GM21367 (cell line): ENCODE results near the gene TTC19.
A peak's percentile ranks its signal among the peaks of the same experiment; 100 is the strongest.
"Not testable (repeated sequence)": the region's sequence is repeated elsewhere in the genome, so short reads cannot be mapped to it uniquely, and the experiment has no call there.

ENCODE experiments used
- ATAC-seq: cut with Tn5 transposase; IDR thresholded peaks from one replicate; pipeline ENCODE4 v1.9.1; 2021; ENCODE audit not compliant: unreplicated experiment

The TTC19 gene

DNA sequence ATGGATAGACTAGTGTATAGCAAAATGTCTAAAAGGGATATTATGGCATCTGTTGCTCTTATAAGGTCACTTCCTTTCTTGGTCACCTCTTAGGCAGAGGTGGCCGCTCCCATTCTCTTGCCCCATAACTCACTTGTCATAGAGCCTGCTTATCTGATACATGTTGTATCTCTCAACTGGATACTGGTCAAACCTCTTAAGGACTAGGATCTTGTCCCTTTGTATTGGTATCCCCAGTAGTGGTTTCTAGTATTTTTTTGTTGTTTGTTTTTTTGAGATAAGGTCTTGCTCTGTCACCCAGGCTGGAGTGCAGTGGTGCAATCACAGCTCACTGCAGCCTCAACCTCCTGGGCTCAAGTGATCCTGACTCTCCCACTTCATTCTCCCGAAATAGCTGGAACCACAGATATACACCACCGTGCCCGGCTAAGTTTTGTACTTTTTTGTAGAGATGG, 27.1 kb upstream of the TTC19 start:
- no peak for ATAC-seq

DNA sequence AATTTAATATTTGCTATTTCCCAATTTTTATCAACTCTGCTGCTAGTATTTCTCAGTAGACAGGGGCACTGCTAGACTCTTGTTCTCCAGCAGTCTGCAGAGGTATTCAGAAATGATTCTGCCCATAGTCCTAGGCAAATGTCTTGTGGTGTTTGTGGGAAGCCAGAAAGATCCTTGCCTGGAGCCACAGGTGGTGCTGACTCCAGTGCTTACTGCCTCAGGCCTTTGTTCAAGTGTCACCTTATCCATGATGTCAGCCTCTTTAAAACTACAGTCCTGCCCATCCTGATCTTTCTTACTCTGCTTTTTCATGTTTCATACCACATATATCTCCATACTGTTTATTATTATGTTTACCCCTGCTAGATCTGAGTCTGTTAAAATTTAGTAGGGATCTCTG, 26.6 kb upstream of the TTC19 start:
- no peak for ATAC-seq

DNA sequence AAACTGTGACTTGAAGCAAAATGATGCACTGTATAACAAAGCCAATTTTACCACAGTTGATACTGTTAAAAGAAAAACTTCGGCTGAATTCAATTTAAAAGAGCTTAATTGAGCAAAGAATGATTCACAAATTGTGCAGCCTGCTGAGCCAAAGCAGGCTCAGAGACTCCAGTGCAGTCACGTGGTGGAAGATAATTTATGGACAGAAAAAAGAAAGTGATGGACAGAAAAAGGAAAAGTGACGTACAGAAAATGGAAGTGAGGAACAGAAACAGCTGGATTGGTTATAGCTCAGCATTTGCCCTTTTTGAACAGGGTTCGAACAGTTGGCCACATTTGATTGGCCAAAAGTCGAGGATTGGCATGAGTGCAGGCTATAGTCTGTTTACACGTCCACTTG, 25.8 kb upstream of the TTC19 start:
- no peak for ATAC-seq

DNA sequence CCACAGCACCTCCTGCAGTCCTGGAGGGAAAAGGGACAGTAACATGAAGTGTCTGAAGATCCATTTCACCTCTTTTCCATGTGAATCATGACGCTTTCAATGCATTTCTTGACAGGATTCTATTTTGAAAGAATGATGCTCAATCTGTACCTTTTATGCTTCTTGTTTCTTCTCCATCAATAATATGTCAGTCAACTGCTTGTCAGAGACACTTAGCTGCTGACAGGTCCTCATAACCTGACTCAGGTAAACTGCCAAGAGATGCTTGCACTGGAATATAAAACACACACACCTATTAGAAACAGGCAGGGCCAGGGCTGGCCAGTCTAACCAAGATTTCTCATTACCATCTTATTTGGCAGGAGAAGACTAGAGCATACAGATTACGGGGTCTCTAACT, 21.7 kb upstream of the TTC19 start:
- ATAC-seq, result no peak

DNA sequence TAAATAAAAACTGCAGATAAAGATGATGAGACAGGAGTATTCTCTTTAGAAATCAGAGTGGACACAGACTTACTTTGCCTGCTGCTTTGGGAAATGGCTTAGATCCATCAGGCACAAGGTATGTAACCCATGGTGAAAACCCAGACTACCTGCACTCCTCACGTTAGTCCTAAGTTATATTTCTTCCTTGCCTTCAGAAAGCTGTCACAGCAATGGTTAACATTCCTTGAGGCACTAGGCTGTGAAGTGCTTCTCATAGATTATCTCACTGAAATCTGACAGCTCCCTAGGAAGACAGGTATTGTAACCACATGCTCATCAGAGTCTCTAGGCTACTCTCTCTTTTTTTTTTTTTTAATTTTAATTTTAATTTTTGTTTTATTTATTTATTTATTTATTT, 21.0 kb upstream of the TTC19 start:
- ATAC-seq, result no peak

DNA sequence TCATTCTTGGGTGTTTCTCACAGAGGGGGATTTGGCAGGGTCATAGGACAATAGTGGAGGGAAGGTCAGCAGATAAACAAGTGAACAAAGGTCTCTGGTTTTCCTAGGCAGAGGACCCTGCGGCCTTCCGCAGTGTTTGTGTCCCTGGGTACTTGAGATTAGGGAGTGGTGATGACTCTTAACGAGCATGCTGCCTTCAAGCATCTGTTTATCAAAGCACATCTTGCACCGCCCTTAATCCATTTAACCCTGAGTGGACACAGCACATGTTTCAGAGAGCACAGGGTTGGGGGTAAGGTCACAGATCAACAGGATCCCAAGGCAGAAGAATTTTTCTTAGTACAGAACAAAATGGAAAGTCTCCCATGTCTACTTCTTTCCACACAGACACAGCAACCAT, 20.6 kb upstream of the TTC19 start:
- ATAC-seq, result not testable (repeated sequence)

DNA sequence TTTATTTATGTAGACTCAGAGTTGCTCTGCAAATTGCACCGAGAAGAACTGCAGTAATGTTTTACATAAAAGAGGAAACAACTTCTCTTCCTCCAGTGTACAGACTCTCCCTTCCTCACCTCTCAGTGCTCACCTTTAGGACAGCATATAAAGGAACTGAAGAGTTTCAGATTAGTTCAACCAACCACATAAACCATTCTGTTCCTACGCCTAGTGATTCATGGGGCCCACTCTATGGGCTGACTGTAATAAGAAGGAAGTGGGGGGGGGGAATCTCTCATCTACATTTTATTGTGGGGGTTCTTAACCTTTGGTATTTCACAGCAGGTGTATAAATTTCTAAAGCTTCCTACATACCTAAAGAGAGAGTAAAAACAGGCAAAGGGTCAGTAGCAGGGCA, 18.4 kb upstream of the TTC19 start:
- peak; percentile 87 for ATAC-seq

DNA sequence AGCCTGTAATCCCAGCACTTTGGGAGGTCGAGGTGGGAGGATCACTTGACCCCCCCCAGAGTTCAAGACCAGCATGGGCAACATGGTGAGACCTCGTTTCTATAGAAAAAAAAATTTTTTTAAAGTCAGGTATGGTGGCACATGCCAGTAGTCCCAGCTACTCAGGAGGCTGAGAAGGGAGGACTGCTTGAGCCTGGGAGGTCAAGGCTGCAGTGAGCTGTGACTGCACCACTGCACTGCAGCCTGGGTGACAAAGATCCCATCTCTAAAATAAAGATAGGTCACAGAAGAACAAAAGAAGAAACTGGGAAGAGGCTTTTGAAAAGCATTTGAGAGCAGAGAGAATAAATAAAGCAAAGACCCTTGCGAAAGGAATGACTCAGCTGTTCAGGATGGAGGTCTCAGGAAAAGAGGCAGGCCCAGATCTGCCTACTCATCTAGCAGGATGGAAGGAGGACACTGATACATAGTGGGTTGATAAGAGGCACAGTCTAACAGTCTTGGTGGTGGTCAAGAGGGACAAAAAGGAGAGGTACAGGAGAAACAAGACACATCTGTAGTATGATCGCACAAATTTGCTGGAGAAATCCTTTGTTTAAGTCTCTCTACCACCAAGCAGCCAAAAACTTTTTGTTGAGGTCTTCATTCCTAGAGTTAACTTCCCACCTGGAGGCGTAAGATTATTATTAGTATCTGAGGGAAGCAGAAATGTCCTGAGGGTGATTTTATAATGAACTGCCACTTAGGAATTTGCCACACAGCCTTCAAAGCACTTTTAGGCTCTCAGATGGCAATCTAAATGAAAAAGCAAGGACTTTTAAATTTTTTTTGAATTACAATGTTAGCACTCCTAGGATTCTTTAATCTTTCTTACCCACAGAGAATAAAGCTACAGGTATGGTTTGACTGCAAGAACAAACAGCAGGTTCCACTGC, 17.7 kb upstream of the TTC19 start:
- ATAC-seq, result no peak

DNA sequence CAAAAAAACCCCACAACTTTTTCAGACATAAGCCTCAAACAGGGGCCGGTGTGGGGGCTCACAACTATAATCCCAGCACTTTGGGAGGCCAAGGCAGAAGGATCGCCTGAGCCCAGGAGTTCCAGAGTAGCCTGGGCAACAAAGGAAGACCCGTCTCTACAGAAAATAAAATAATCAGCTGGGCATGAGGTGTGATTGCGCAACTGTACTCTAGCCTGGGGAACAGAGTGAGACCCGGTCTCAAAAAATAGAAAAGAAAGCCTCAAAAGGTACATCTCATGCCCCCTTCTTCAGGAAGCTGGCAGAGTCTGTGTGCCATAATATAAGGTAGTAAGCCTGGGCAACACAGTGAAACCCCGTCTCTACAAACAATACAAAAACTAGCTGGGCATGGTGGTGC, 3.3 kb upstream of the TTC19 start:
- ATAC-seq, result no peak

DNA sequence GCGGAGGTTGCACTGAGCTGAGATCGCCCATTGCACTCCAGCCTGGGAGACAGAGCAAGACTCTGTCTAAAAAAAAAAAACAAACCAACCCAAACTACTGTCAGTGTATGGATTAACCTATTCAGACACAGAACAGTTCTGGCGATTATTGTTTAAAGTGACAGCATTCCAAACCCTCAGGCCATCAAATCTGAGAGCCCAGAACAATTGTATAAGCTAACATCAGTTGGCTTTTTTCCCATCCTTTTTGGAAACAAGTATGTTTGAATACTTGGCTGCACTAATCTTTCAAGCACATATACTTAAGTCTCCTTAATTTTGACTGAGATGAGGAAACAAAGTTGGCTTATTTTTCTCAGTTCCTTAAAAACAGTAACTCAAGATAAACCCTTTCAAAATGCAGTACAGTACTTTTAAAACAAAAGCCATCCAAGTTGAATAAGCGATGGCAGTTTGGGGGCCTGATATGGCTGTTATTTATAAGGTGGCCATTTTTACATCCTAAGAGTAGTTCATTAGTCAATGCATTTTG, 1.5 kb upstream of the TTC19 start:
- ATAC-seq, result no peak

DNA sequence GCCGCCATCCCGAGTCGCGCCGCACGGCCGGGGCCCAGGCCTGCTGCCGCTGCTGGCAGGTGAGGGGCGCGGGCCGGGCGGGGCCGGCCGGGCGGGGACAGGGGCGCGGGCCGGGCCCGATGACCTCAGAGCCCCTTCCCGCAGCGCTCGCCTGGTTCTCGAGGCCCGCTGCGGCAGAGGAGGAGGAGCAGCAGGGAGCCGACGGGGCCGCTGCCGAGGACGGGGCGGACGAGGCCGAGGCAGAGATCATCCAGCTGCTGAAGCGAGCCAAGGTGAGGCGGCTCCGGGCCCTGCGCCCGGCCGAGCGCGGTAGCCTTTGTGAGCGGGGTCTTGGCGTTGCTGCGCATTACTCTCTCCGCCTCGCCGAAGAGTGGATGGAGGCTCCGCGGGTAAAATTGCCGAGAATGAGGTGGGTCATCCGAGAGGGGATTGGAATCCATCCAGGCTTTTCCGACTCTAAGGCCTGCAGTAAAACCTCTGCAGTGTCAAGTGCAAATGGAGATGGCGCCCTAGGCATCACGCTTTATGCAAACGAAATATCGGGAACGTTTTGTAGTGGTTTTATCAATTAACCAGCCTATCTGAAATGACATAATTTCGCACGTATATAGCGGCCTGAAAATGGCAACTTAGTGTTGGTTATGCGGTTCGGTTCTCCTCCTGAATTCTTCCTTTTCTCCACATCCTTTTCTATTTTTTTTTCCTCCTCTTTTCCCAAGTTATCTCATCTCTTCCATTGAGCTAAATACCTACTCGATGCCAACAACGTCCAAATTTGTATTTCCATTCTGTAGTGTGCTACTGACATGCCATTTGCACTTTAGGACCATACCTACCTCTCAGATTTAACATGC, 577 bp downstream of the TTC19 start:
- ATAC-seq, result peak; percentile 14

DNA sequence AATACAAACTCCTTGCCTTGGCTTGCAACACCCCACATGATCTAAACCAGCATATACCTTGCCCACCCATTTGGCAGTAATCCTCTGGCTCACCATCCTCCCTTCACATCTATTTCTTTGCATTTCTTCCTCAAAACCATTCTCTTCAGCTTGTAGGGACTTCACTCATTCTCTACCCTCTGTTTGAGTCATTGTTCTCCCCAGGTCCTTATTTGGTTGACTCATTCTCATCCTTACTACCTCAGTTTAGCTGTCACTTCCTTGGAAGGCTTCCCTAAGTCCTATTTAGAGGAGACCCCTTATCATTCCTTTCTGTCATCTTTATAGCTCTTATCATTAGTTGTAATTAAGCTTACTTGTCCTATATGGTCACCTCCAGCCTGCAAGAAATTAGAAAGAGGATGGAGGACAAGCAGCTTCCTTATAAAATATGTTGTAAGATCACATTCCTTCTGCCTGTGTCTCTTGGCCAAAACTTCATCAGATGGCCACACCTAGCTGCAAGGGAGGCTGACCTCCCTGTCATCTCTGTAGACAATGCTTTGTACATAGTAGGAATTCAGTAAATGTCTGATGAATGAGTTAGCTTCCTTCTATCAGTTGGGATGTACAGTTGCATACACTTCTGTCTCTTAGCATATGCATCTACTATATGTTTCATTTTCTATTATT, 1.7 kb downstream of the TTC19 start:
- no peak for ATAC-seq

DNA sequence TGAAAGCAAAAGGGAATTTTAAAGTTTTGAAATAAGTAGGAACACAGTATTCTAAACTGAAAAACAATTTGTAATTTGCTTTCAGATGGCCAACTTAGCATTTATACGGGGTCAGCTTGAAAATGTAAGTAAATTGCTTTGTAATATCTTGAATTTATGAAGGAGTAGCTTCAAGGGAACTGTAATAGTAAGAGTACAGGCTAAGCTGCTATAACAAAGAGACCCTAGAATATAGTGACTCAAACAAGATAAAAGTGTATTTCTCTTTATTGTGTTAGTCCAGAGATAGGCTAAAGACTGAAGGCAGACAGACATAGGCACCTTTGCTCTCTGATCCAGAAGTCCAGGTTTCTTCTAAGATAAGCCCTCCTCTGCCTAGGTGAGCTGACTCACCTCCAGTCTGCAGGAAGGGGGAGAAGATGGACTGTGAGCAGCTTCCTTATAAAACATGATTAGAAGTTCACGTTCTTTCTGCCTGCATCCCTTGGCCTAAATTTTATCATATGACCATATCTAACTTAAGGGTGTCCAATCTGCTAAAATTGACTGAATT, 3.2 kb downstream of the TTC19 start:
- no peak for ATAC-seq

DNA sequence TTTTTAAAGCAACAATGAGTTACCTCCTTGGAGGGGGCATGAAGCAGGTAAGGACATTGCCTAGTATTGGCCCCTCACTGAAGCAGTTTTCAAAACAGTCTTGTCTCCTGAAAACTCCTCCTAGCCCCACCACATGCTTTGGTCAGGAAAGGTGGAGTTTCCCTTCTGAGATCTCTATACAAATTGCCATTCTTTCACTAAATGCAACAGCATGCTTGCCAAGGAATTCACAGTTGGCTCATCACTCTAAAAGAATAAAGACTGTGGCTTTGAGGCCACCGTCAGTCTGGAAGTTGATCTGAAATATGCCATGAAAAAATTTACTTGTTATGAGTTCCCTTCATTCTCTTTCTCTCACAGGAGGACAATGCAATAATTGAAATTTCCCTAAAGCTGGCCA, 4.2 kb downstream of the TTC19 start:
- no peak for ATAC-seq

DNA sequence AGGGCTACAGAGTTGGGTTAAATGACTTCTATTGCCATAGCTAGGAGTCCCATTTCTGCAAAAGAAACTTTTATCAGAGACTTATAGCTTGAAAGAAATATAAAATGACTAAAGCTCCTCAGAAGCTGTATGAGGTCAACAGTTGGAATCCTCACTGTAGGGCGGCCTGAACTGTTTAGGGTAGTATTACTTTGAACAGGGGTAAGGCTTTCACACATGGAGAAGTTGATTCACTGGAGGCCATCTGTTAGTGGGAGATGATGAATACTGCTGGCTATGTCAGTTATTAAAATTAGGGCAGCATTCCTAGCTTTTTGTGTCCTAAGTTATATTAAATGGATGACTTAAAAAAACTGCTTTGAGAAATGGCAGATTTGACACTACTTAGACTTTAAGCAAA, 6.0 kb downstream of the TTC19 start:
- no peak for ATAC-seq

DNA sequence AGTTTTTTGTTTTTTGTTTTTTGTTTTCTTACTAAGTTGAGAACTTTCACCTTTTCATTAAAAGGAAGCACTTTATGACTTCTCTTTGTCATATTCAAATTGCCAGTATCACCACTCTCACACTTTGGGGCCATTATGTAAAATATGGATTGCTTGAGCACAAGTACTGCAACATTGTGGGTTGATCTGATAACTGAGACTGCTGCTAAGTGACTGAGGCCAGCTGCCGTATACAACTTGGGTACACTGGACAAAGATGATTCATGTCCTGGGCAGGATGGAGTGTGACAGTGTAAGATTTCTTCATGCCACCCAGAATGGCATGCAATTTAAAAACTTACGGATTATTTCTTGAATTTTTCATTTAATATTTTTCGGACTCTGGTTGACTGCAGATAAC, 7.8 kb downstream of the TTC19 start:
- no peak for ATAC-seq

DNA sequence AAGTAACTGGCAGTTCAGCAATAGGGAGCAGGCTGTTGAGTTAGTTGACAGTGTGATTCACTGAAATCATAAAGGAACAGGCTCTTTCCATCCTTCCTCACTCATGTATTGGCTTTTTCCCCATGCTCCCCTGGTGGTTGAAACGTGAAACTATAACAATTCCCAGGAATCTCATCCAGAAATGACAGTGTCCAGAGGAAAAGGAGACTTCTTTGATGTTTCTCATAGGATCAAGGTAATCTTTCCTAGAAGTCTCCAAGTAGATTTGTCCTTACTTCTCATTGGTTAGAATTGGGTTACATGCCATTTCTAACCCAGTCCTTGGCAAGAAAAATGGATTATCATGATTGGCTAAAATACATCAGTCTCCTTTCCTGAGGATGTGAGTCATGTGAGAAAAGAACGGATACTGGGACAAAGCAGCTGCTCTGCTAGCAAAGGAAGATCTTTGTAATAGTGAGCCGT, 14.4 kb downstream of the TTC19 start:
- no peak for ATAC-seq

DNA sequence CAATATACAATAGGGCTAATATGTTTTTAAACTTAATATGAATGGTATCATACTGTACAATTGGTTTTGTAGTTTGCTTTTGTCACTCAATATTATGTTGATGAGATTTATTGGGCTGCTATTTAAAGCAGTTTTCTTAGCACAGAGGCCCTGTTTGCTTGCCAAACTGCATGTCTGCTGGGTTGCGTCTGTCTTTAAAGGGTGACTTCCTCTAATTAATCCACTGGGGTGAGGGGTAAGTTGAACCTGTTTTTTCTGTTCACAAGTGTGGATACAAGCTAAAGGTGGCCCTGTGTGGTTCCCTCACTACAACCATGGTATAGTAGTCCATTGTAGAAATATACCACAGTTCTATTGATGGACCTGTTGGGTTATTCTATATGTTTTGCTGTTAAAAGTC, 19.7 kb downstream of the TTC19 start:
- no peak for ATAC-seq

DNA sequence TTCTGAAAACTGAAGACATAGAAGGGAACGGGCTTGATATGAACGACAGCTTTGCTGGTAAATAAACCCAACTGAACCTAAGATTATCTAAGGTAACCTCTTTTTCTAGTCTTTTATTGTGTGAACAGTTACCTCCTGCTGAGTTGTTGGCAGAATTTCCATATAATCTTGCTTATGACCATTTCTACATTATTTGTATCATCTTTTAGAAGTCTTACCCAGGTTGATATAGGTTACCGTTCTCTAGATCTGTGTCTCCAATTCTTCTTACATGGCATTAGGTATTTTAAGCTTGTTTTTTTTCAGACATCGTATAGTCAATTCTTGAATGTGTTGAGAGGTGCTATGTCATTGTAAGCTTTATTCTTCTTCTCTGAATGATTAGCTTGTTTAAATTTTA, 24.3 kb downstream of the TTC19 start:
- no peak for ATAC-seq

DNA sequence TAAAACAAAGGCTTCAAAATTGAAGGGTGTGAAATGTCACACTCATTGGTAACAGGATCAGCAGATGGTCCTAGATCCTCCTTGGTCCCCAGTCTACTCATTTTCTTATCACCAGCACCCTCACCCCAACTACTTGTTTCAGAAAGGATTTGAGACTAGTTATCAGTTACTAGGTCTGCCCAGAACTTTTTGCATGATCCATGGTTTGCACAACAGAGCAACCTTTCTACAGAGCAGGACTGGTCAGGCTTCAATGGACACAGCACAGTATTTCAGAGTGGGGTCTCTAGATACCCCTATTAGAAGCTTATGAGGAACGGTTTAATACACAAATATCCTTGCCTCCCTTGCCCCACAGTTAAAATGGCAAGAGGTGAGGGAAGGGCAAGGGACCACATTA, 25.6 kb downstream of the TTC19 start:
- no peak for ATAC-seq

DNA sequence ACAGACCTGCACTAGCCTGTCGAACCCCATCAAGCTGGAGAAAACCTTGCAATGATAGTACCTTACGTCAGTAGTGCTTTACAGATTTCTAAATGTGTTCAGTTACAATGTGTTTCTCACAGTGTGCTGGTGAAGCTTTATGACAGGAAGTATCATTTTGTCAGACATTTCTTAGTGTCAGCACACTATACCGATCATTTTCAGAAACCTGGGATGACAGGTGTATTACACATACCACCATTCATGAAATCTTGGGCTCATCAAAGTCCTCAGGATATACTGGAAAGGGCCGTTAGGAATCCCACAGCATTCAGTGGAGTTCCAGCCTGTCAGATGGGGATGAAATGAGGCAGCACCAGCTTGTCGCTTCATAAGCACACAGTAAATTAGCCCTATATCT, 27.3 kb downstream of the TTC19 start:
- ATAC-seq, result no peak
